Kidney epithelial cell (primary cell): ENCODE data around the gene NLK. TPM values are rescaled to one million over a fixed set of nuclear protein-coding genes. Genes with fewer than 3 reads are reported as not detected.
A peak's percentile ranks its signal among the peaks of the same experiment; 100 is the strongest.
"Not testable (repeated sequence)": the region's sequence is repeated elsewhere in the genome, so short reads cannot be mapped to it uniquely, and the experiment has no call there.

Experiments used
- DNase-seq: peaks from one replicate; pipeline ENCODE4 v3.0.0-alpha.2; 2010; ENCODE audit warnings: low read depth
- H3K27me3 ChIP-seq: 2 replicates; pipeline ENCODE4 v1.6.0; 2011; ENCODE audit warnings: low read length; ENCODE audit not compliant: control insufficient read depth, insufficient read depth
- H3K36me3 ChIP-seq: 2 replicates; pipeline ENCODE4 v1.5.1; 2011; ENCODE audit warnings: low read length; ENCODE audit not compliant: control insufficient read depth, insufficient read depth
- H3K4me3 ChIP-seq: 2 replicates; pipeline ENCODE4 v1.5.1; 2011; ENCODE audit warnings: low read depth, mild to moderate bottlenecking, control low read depth, low read length
- CTCF ChIP-seq: IDR thresholded peaks from 2 replicates; pipeline ENCODE4 v1.5.1; 2011; ENCODE audit warnings: mild to moderate bottlenecking, moderate library complexity, low read length, control low read depth, inconsistent platforms; ENCODE audit not compliant: insufficient read depth, poor library complexity, severe bottlenecking
- total RNA-seq: library from RNA; depleted of rRNA; stranded (reverse); fragments of >200 nt; gene quantifications from 2 replicates; pipeline ENCODE4 v1.2.3, GENCODE V29; 2015

NLK gene
- total RNA-seq, 1 donor from 2014 or later = 12.9 TPM

GRCh38 chr17:28227316-28228108 is 185.0 kb downstream of the NLK start:
- H3K27me3 ChIP-seq = peaks cover 13% of the 10 kb centered on the region
- H3K36me3 ChIP-seq = no peaks in the 10 kb centered on the region
- peak; percentile 57 for DNase-seq
- H3K4me3 ChIP-seq = peak overlapping the region; percentile 58
- no peak for TF ChIP-seq CTCF

- H3K4me3 ChIP-seq = peak overlapping the region; percentile 58
- no peaks in the 10 kb centered on the region for H3K36me3 ChIP-seq
- TF ChIP-seq CTCF = peak; percentile 36
- no peak for DNase-seq
- peaks cover 13% of the 10 kb centered on the region for H3K27me3 ChIP-seq
These were observed 185.8 kb downstream of the NLK start for GRCh38 chr17:28228109-28228840.

- Histone ChIP-seq H3K36me3 (no peaks in the 10 kb centered on the region), H3K4me3 (no peak overlapping the region), H3K27me3 (peaks cover 19% of the 10 kb centered on the region)
- no peak for DNase-seq
- no peak for TF ChIP-seq CTCF
These were observed 186.7 kb downstream of the NLK start for GRCh38 chr17:28228986-28229729.

GRCh38 chr17:28230011-28230410 is 187.5 kb downstream of the NLK start:
- DNase-seq = no peak
- Histone ChIP-seq H3K36me3 (no peaks in the 10 kb centered on the region), H3K4me3 (no peak overlapping the region), H3K27me3 (peaks cover 22% of the 10 kb centered on the region)
- TF ChIP-seq CTCF = no peak

GRCh38 chr17:28230607-28231006 is 188.1 kb downstream of the NLK start:
- H3K4me3 ChIP-seq, DNase-seq, H3K36me3 ChIP-seq: not testable (repeated sequence)
- H3K27me3 ChIP-seq = peaks cover 25% of the 10 kb centered on the region

- H3K36me3 ChIP-seq, DNase-seq, H3K4me3 ChIP-seq: not testable (repeated sequence)
- H3K27me3 ChIP-seq = peaks cover 25% of the 10 kb centered on the region
These were observed 189.1 kb downstream of the NLK start for GRCh38 chr17:28231624-28232023.
